GM19043 (cell line): ENCODE results near the gene SVIL.
"Not testable (repeated sequence)": the region's sequence is repeated elsewhere in the genome, so short reads cannot be mapped to it uniquely, and the experiment has no call there.

ENCODE experiments used
- ATAC-seq: cut with Tn5 transposase; IDR thresholded peaks from one replicate; pipeline ENCODE4 v1.9.1; 2021; ENCODE audit warnings: low read depth; ENCODE audit not compliant: unreplicated experiment

The SVIL gene

GRCh38 chr10:29624357-29624756 lies 10.4 kb downstream of the SVIL start:
- not testable (repeated sequence) for ATAC-seq

DNA sequence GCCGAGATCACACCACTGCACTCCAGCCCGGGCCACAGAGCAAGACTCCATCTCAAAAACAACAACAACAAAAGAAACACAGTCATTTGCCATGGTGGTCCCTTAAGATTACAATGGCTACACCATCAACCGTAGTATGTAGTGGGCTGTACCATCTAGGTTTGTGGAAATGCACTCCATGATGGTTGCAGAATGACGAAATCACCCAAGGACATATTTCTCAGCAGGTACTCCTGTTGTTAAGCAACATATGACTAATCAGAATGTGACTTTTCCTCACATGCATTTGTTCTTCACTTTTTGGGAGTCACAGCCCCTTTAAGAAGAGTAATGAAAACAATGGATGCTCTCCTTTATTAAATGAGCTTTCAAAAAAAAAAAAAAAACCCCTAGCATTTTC lies 11.0 kb downstream of the SVIL start:
- ATAC-seq = no peak

DNA sequence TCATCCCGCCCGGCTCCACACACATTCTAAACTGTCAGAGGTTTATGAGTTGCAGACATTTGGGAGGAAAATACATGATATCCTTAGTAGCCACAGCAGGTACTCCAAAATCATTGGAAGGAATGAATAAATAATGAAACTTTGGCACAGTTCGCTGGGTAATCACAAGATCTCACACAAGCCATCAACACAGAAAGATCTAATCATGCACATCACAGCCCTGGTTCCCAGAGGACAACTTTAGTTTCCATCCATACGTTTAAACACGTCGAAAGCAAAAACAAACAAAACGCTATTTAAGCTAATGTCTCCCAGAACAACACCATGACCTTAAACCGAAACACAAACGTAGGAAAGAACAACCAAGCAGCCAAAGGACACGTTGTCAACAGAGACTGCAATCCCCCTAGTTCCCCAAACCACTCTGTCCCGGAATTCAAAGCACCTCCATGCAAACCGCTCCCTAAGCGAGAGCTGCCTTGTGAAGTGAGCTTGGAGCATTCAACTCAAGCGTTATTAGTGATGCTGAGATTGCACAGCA lies 12.3 kb downstream of the SVIL start:
- no peak for ATAC-seq

GRCh38 chr10:29621161-29621560 lies 13.6 kb downstream of the SVIL start:
- no peak for ATAC-seq

DNA sequence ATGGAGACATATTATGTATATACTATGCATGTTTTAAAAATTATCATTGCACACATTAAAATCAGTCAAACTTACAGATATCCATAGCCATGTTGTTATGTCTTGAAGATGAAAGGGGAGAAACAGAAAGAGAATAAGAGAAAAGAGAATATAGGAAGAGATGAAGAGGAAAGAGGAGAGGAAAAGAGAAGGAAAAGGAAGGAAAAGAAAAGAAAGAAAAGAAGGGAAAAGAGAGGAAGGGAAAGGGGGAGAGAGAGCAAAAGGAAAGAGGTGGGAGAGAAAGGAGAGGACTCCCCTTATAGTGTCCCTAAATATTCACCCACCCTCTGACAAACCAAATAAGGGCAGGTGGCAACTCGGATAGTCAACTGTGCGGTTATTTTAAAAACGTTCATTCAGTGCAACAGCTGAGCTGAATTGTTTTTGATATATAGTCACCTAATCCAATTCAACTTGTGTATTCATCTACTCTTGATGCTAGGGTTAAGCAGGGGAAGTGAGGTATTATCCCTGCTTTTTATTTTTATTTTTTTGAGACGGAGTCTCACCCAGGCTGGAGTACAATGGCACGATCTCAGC lies 14.6 kb downstream of the SVIL start:
- ATAC-seq = no peak

GRCh38 chr10:29619241-29619669 lies 15.5 kb downstream of the SVIL start:
- no peak for ATAC-seq

DNA sequence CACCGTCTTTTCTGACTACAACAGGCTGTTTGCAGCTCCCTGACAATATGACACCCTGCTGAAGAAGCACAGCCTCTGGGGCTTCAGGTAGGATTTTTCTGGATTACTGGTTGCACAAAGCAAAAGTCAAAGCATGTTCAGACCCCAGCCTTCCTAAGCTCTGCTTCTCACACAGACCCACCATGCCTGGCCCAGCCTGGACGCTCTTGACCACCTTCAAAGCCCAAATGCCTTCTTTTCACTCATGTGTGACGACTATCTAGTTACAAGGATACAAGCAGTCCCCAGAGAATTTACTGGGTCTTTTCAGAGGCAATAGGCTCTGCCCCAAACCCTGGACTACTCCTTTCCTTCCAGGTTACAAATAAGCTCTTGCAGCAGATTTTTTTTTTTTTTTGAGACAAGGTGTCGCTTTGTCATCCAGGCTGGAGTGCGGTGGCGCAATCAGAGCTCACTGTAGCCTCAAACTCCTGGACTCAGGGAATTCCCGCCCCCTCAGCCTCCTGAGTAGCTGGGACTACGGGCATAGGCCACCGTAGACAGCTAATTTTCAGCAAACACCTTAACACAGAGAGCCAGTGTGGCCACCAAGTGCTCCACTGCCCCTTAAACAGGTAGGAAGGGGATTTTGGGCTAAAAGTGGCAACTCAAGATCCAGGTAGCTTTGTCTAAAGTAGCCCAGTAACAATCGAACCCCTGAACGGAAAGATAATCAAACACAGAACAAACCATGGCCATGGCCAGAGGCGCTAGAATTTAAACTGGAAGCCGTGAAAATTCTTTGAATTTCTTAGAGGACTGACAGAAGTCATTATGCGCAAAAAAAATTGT lies 16.2 kb downstream of the SVIL start:
- ATAC-seq = no peak

- no peak for ATAC-seq
Observed at GRCh38 chr10:29617880-29618340, 16.9 kb downstream of the SVIL start.

GRCh38 chr10:29616542-29616941 lies 18.2 kb downstream of the SVIL start:
- ATAC-seq = no peak

DNA sequence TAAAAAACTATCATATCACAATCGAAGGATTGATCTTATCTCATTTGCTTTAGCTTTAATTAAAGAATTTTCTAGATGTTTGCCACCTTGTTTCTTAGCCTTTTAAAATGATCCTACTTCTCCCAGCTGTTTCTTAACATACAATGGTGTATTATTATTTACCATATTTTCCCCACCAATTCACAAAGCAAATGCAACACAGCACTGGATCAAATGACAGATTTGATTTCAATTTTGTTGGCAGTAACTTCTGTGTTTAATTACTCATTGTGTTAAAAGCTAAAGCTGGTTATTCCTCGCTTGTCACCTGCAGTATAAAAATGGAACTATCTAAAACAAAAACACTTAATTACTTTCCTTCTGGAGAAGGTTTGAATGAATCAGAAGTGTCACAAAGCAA lies 19.6 kb downstream of the SVIL start:
- ATAC-seq = no peak

GRCh38 chr10:29614289-29614688 lies 20.5 kb downstream of the SVIL start:
- not testable (repeated sequence) for ATAC-seq

DNA sequence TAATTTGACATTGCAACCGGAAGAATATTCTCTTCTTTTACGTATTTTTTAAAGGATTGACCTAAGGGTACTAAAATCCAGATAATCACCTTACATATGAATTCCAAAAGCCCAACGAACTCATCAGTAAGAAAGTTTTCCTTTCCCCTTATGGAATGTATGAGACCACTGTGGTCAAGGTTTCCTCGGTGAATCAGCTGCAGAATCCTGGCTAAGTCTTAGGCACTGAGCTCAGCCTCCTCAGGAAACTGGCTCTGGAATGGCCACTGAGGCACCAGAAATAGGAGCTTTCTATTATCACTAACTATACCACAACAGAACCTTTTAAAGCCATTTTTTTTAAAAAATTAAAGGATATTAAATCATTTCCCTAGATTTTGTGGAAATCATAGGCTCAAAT lies 21.0 kb downstream of the SVIL start:
- ATAC-seq = no peak

- ATAC-seq = no peak
Observed at GRCh38 chr10:29613196-29613595, 21.6 kb downstream of the SVIL start.

DNA sequence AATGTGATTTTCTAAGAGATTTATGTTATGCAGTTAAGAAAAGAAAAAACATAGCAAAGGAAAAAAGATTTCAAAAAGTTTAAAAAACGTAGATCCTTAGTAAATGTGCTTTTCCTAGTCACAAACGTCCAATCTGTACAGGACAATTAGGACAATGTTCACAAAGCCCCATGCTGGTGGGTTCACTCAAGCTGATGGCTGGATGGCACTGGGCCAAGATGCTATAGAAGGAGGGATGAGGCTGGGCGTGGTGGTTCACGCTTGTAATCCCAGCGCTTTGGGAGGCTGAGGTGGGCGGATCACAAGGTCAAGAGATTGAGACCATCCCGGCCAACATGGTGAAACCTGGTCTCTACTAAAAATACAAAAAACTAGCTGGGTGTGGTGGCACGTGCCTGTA lies 22.1 kb downstream of the SVIL start:
- ATAC-seq = no peak

DNA sequence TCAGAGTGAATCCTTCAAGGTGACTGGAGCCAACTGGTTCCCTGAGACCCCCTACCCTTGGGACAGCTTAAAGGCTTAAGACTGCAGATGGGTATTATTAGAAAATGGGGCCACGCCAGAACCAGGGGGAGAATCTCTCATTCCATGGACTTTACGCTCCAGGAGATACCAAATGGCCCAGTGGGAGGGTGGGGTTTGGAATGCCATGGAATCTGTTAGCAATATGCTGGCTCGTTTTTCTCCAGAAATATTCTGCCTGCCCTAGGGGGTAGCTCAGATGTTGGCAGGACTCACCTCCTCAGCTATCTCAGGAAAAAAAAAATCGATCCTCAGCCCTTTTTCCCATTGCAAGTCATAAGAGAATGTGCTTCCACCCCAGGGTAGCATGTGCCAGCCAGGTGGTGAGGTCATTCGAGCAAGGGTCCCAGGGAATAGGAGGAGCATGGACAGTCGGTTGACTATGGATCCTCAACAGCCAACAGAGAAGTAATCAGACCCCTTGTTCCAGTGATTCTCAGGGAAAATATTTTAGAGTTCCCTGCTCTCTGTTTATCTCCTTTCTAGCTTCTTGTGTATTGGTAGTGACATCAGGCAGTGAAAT lies 22.9 kb downstream of the SVIL start:
- ATAC-seq = no peak

- no peak for ATAC-seq
Observed at GRCh38 chr10:29610876-29611647, 23.7 kb downstream of the SVIL start.

DNA sequence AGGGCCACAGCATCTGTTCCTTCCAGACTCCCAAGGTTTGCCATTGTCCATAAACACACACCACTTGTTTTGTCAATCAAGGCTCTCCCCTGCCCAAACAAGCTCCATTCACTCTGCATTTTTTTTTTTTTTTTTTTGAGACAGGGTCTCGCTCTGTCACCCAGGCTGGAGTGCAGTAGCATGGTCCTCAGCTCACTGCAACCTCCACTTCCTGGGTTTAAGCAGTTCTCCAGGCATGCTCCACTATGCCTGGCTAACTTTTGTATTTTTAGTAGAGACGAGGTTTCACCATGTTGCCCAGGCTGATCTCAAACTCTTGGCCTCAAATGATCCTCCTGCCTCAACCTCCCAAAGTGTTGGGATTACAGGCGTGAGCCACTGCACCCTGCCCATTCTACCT lies 24.4 kb downstream of the SVIL start:
- ATAC-seq = not testable (repeated sequence)

DNA sequence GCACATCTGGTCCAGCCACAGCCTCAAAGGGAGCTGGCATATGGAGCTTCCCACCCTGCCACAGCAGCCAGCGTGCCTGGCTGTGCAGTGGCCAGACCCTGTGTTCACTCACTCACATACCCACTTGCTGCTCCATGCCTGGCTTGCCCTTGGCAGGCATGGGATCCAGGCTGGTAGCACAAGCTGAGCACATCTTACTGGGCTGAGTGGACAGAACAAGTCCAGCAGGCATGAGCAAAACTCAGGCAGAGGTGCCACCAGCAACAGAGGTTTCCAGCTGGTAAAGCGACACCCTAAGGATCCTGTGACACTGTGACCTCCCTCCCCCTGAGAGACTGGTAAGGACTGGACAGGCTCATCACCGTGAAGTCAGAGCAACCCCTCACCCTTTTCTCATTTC lies 25.1 kb downstream of the SVIL start:
- ATAC-seq = no peak

DNA sequence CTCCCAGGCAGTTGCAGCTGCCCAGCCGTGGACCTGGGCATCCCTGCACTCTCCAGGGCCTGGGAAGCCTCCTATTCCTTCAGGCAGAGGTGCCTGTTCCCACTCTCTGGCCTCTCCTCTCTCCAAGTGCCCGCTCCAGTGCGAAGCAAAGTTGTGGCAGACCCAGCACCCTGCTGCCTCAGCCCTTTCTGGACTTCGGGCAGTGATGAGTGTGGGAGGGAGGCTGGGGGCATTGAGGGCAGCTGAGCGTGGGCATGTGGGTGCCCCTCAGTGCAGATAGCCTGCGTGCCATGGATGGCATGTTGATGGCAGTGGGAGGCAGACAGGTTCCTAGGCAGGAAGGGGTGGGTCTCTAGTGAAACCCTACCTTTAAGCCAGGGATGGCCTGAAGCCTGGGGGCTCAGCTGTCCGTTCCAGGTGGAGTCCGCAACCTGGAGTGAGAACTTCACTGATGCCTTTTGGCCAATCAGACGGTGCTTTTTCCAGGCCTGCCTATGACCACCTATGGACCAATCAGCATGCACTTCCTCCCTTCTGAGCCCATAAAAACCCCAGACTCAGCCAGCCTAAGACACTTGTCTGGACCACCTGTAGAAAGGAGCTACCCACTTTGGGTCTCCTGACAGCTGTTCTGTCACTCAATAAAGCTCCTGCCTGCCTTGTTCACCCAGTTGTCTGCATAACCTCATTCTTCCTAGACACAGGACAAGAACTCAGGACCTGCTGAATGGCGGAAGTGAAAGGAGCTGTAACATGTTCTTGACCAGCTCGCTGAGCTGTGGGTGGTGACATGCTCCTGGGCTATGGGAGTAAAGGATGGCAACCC lies 26.1 kb downstream of the SVIL start:
- no peak for ATAC-seq

- ATAC-seq = no peak
Observed at GRCh38 chr10:29608062-29608461, 26.7 kb downstream of the SVIL start.
